HepG2 (cell line): Measurements from ENCODE around the gene SLC39A1. TPM values are rescaled to one million over a fixed set of nuclear protein-coding genes. Genes with fewer than 3 reads are reported as not detected.

Source experiments
- ATF4 ChIP-seq, 2 experiments: fragments of 450-650 bp in 1 of 2; sonication (generic) in 1 of 2; formaldehyde crosslinking; IDR thresholded peaks; 2 replicates each; pipeline versions ENCODE4 v1.5.0 to v1.8.0; 2020 to 2022; ENCODE audit warnings: mild to moderate bottlenecking in 1 of 2, missing genetic modification reagents in 1 of 2
- CREB1 ChIP-seq, 2 experiments: fragments of 450-650 bp in 1 of 2; IDR thresholded peaks; 2 replicates each; pipeline ENCODE4 v1.6.1; 2016 to 2017; ENCODE audit warnings: control low read depth in 1 of 2, mild to moderate bottlenecking in 1 of 2, missing compliant biosample characterization in 1 of 2, missing genetic modification characterization in 1 of 2
- DMAP1 ChIP-seq: IDR thresholded peaks from 2 replicates; pipeline ENCODE4 v1.6.1; 2016
- FOSL2 ChIP-seq: sonication (generic); formaldehyde crosslinking; IDR thresholded peaks from 2 replicates; pipeline ENCODE4 v1.4.0; 2020; ENCODE audit warnings: missing genetic modification reagents
- GRHL1 ChIP-seq: sonication (generic); formaldehyde crosslinking; conservative IDR thresholded peaks from 2 replicates; pipeline ENCODE4 v1.8.0; 2022; ENCODE audit warnings: missing genetic modification reagents
- KDM6A ChIP-seq: IDR thresholded peaks from 2 replicates; pipeline ENCODE4 v1.6.1; 2016; ENCODE audit warnings: low read depth
- NCOA1 ChIP-seq: sonication (generic); formaldehyde crosslinking; IDR thresholded peaks from 2 replicates; pipeline ENCODE4 v1.9.0; 2021; ENCODE audit warnings: missing genetic modification reagents
- NFYC ChIP-seq: IDR thresholded peaks from 2 replicates; pipeline ENCODE4 v1.6.1; 2016; ENCODE audit warnings: missing genetic modification reagents, missing compliant biosample characterization
- RELA ChIP-seq: sonication (generic); formaldehyde crosslinking; IDR thresholded peaks from 2 replicates; pipeline ENCODE4 v1.4.0; 2020; ENCODE audit warnings: missing genetic modification reagents
- RORA ChIP-seq: sonication (generic); formaldehyde crosslinking; IDR thresholded peaks from 2 replicates; pipeline ENCODE4 v1.5.0; 2020; ENCODE audit warnings: mild to moderate bottlenecking, missing genetic modification reagents, moderate library complexity
- SP5 ChIP-seq: IDR thresholded peaks from 2 replicates; pipeline ENCODE4 v1.6.1; 2016; ENCODE audit warnings: low read depth, borderline replicate concordance
- ZBTB38 ChIP-seq: sonication (generic); formaldehyde crosslinking; IDR thresholded peaks from 2 replicates; pipeline ENCODE4 v1.5.1; 2020; ENCODE audit warnings: mild to moderate bottlenecking, missing genetic modification reagents
- ZNF326 ChIP-seq: sonication (generic); formaldehyde crosslinking; IDR thresholded peaks from 2 replicates; pipeline ENCODE4 v1.4.0; 2020; ENCODE audit warnings: missing genetic modification reagents, borderline replicate concordance
- ZNF337 ChIP-seq: sonication (generic); formaldehyde crosslinking; IDR thresholded peaks from 2 replicates; pipeline ENCODE4 v1.5.1; 2020; ENCODE audit warnings: missing genetic modification reagents, low read depth, mild to moderate bottlenecking, borderline replicate concordance
- ZNF33A ChIP-seq: sonication (generic); formaldehyde crosslinking; IDR thresholded peaks from 2 replicates; pipeline ENCODE4 v1.5.1; 2020; ENCODE audit warnings: missing genetic modification reagents, mild to moderate bottlenecking, moderate library complexity, borderline replicate concordance
- ZNF484 ChIP-seq: sonication (generic); formaldehyde crosslinking; IDR thresholded peaks from 2 replicates; pipeline ENCODE4 v1.5.1; 2020; ENCODE audit warnings: mild to moderate bottlenecking, low read depth, missing genetic modification reagents, borderline replicate concordance
- ZNF503 ChIP-seq: sonication (generic); formaldehyde crosslinking; IDR thresholded peaks from 2 replicates; pipeline ENCODE4 v1.4.0; 2020; ENCODE audit warnings: missing genetic modification reagents
- ZNF605 ChIP-seq: sonication (generic); formaldehyde crosslinking; IDR thresholded peaks from 2 replicates; pipeline ENCODE4 v1.8.0; 2022; ENCODE audit warnings: mild to moderate bottlenecking, missing genetic modification reagents
- ZNF713 ChIP-seq: sonication (generic); formaldehyde crosslinking; IDR thresholded peaks from 2 replicates; pipeline ENCODE4 v1.4.0; 2020; ENCODE audit warnings: mild to moderate bottlenecking, missing genetic modification reagents
- ZNF770 ChIP-seq: sonication (generic); formaldehyde crosslinking; IDR thresholded peaks from 2 replicates; pipeline ENCODE4 v1.5.0; 2020; ENCODE audit warnings: mild to moderate bottlenecking, missing genetic modification reagents
- ZNF816 ChIP-seq: sonication (generic); formaldehyde crosslinking; IDR thresholded peaks from 2 replicates; pipeline ENCODE4 v1.8.0; 2022; ENCODE audit warnings: missing genetic modification reagents, mild to moderate bottlenecking, borderline replicate concordance
- ZSCAN22 ChIP-seq: sonication (generic); formaldehyde crosslinking; IDR thresholded peaks from 2 replicates; pipeline ENCODE4 v1.4.0; 2020; ENCODE audit warnings: mild to moderate bottlenecking, missing genetic modification reagents
- ZSCAN29 ChIP-seq: sonication (generic); formaldehyde crosslinking; conservative IDR thresholded peaks from 2 replicates; pipeline ENCODE4 v1.4.0; 2020; ENCODE audit warnings: mild to moderate bottlenecking, missing genetic modification reagents
- polyA plus RNA-seq, 8 experiments: library from polyadenylated mRNA; depleted of rRNA in 3 of 8; stranded (reverse) in 7 of 8; unstranded in 1 of 8; fragments of >200 nt; fragmentation: Illumina TruSeq in 4 of 8; extraction: Trizol in 4 of 8; gene quantifications; 2 replicates each; pipeline versions ENCODE4 v1.2.1 to v1.2.3, GENCODE V29; 2011 to 2016; ENCODE audit warnings: low read depth in 4 of 8, missing spikeins in 1 of 8, mixed read lengths in 1 of 8; ENCODE audit not compliant: insufficient read depth in 1 of 8
- total RNA-seq, 5 experiments: library from RNA; depleted of rRNA; stranded (reverse); fragments of >200 nt; fragmentation: Illumina TruSeq; extraction: Trizol; gene quantifications; 2 replicates each; pipeline ENCODE4 v1.2.3, GENCODE V29; 2016; ENCODE audit warnings: low read depth in 1 of 5

Gene SLC39A1
- total and polyA plus RNA-seq, 2 of the 13 experiments (the other 11 are each of a cell fraction or from before 2014, with no cell fraction given) = 71.2 to 78.4 TPM

- TF ChIP-seq ZNF337 = no peak
- TF ChIP-seq ZSCAN22 (CRISPR knock-in tag) = no peak
- TF ChIP-seq CREB1 (IDR thresholded peaks at IDR 0.05) = peak; percentile 75
- TF ChIP-seq CREB1 (CRISPR knock-in tag; IDR thresholded peaks at IDR 0.05) = peak; percentile 77
- no peak for TF ChIP-seq ZNF326 (CRISPR knock-in tag)
- TF ChIP-seq ZBTB38 (CRISPR knock-in tag) = no peak
- no peak for TF ChIP-seq ZNF713
- TF ChIP-seq SP5 (CRISPR knock-in tag) = 0 out of 2 replicates have a peak, but pooled peaks have one; percentile 26
- TF ChIP-seq ZNF503 (CRISPR knock-in tag) = no peak
- 0 out of 2 replicates have a peak, but pooled peaks have one; percentile 24 for TF ChIP-seq NCOA1 (CRISPR knock-in tag)
- peak; percentile 88; the same call in 1 of the 2 replicates for TF ChIP-seq ZNF33A (CRISPR knock-in tag)
- no peak for TF ChIP-seq ATF4 (CRISPR knock-in tag; IDR thresholded peaks at IDR 0.05)
- TF ChIP-seq ZSCAN29 (CRISPR knock-in tag) = peak; percentile 86
- TF ChIP-seq FOSL2 (CRISPR knock-in tag) = no peak
- TF ChIP-seq NFYC = peak; percentile 93
- no peak for TF ChIP-seq ZNF484
- TF ChIP-seq KDM6A = no peak
- TF ChIP-seq ZNF816 (CRISPR knock-in tag) = 0 out of 2 replicates have a peak, but pooled peaks have one; percentile 51
- peak; percentile 64; the same call in 1 of the 2 replicates for TF ChIP-seq DMAP1 (CRISPR knock-in tag)
- TF ChIP-seq RELA (CRISPR knock-in tag) = no peak
- TF ChIP-seq ZNF605 (CRISPR knock-in tag) = peak; percentile 77
- TF ChIP-seq GRHL1 (CRISPR knock-in tag) = no peak
- 0 out of 2 replicates have a peak, but pooled peaks have one; percentile 21 for TF ChIP-seq ZNF770
- TF ChIP-seq RORA (CRISPR knock-in tag) = no peak
These were observed 40.1 kb downstream of the SLC39A1 start, which contains the start of gene GATAD2B (continued) for GRCh38 chr1:153922972-153923925.
